Neuron (in vitro differentiated cells): ENCODE data around the gene SLCO4A1.

Experiments used
- H2AFZ ChIP-seq: one replicate; pipeline ENCODE4 v1.6.1; 2013; ENCODE audit warnings: low read depth, mild to moderate bottlenecking, inconsistent platforms, low read length, moderate library complexity
- H3K27me3 ChIP-seq: one replicate; pipeline ENCODE4 v1.6.1; 2013; ENCODE audit warnings: low read length; ENCODE audit not compliant: insufficient read depth
- H3K36me3 ChIP-seq: one replicate; pipeline ENCODE4 v1.6.1; 2013; ENCODE audit warnings: low read length; ENCODE audit not compliant: insufficient read depth
- H3K4me1 ChIP-seq: one replicate; pipeline ENCODE4 v1.6.1; 2013; ENCODE audit warnings: low read length; ENCODE audit not compliant: insufficient read depth
- H3K4me3 ChIP-seq: 2 replicates; pipeline ENCODE4 v1.5.1; 2013; ENCODE audit warnings: mild to moderate bottlenecking, low read length, moderate library complexity
- H3K9me3 ChIP-seq: one replicate; pipeline ENCODE4 v1.6.1; 2013; ENCODE audit warnings: low read length

The SLCO4A1 gene

GRCh38 chr20:62710886-62711702 is 68.8 kb downstream of the SLCO4A1 start:
- no peak overlapping the region for H2AFZ ChIP-seq
- peaks cover 53% of the 10 kb centered on the region for H3K27me3 ChIP-seq
- H3K9me3 ChIP-seq, result no peaks in the 10 kb centered on the region
- no peaks in the 10 kb centered on the region for H3K4me1 ChIP-seq
- H3K36me3 ChIP-seq, result no peaks in the 10 kb centered on the region
- H3K4me3 ChIP-seq, result no peak overlapping the region

- Histone ChIP-seq H2AFZ (no peak overlapping the region), H3K4me1 (no peaks in the 10 kb centered on the region), H3K36me3 (no peaks in the 10 kb centered on the region), H3K9me3 (no peaks in the 10 kb centered on the region), H3K4me3 (no peak overlapping the region), H3K27me3 (peaks cover 51% of the 10 kb centered on the region)
Observed at GRCh38 chr20:62711703-62712101, 69.4 kb downstream of the SLCO4A1 start.

- no peak overlapping the region for H2AFZ ChIP-seq
- H3K9me3 ChIP-seq, result no peaks in the 10 kb centered on the region
- no peak overlapping the region for H3K4me3 ChIP-seq
- H3K36me3 ChIP-seq, result no peaks in the 10 kb centered on the region
- H3K27me3 ChIP-seq, result peaks cover 48% of the 10 kb centered on the region
- H3K4me1 ChIP-seq, result no peaks in the 10 kb centered on the region
Observed at GRCh38 chr20:62712606-62713005, 70.3 kb downstream of the SLCO4A1 start.

- H2AFZ ChIP-seq, result no peak overlapping the region
- H3K4me1 ChIP-seq, result no peaks in the 10 kb centered on the region
- no peak overlapping the region for H3K4me3 ChIP-seq
- peaks cover 40% of the 10 kb centered on the region for H3K27me3 ChIP-seq
- H3K36me3 ChIP-seq, result no peaks in the 10 kb centered on the region
- no peaks in the 10 kb centered on the region for H3K9me3 ChIP-seq
Observed at GRCh38 chr20:62714006-62714405, 71.7 kb downstream of the SLCO4A1 start.

GRCh38 chr20:62714799-62715198 is 72.5 kb downstream of the SLCO4A1 start:
- no peaks in the 10 kb centered on the region for H3K36me3 ChIP-seq

GRCh38 chr20:62715201-62715600 is 72.9 kb downstream of the SLCO4A1 start:
- no peaks in the 10 kb centered on the region for H3K4me1 ChIP-seq
- H3K4me3 ChIP-seq, result no peak overlapping the region
- no peaks in the 10 kb centered on the region for H3K36me3 ChIP-seq
- H3K27me3 ChIP-seq, result peaks cover 28% of the 10 kb centered on the region
- H2AFZ ChIP-seq, result no peak overlapping the region
- H3K9me3 ChIP-seq, result no peaks in the 10 kb centered on the region

More at GRCh38 chr20:62714799-62715198, 72.5 kb downstream of the SLCO4A1 start:
- H3K4me3 ChIP-seq, result no peak overlapping the region
- H2AFZ ChIP-seq, result no peak overlapping the region
- H3K9me3 ChIP-seq, result no peaks in the 10 kb centered on the region
- peaks cover 32% of the 10 kb centered on the region for H3K27me3 ChIP-seq
- H3K4me1 ChIP-seq, result no peaks in the 10 kb centered on the region

GRCh38 chr20:62716198-62716940 is 74.1 kb downstream of the SLCO4A1 start:
- Histone ChIP-seq H3K27me3 (peaks cover 18% of the 10 kb centered on the region), H3K4me1 (no peaks in the 10 kb centered on the region), H3K4me3 (no peak overlapping the region), H3K9me3 (peaks cover 1% of the 10 kb centered on the region), H3K36me3 (no peaks in the 10 kb centered on the region), H2AFZ (no peak overlapping the region)

GRCh38 chr20:62716941-62717310 is 74.6 kb downstream of the SLCO4A1 start:
- Histone ChIP-seq H2AFZ (no peak overlapping the region), H3K36me3 (no peaks in the 10 kb centered on the region), H3K9me3 (peaks cover 6% of the 10 kb centered on the region), H3K27me3 (peaks cover 19% of the 10 kb centered on the region), H3K4me1 (no peaks in the 10 kb centered on the region), H3K4me3 (no peak overlapping the region)

- Histone ChIP-seq H2AFZ (no peak overlapping the region), H3K27me3 (peaks cover 21% of the 10 kb centered on the region), H3K4me1 (no peaks in the 10 kb centered on the region), H3K4me3 (no peak overlapping the region), H3K9me3 (peaks cover 6% of the 10 kb centered on the region), H3K36me3 (no peaks in the 10 kb centered on the region)
Observed at GRCh38 chr20:62717933-62718332, 75.6 kb downstream of the SLCO4A1 start.

GRCh38 chr20:62718546-62718945 is 76.2 kb downstream of the SLCO4A1 start:
- no peak overlapping the region for H2AFZ ChIP-seq
- H3K36me3 ChIP-seq, result no peaks in the 10 kb centered on the region
- peaks cover 6% of the 10 kb centered on the region for H3K9me3 ChIP-seq
- H3K27me3 ChIP-seq, result peaks cover 18% of the 10 kb centered on the region
- H3K4me3 ChIP-seq, result no peak overlapping the region
- H3K4me1 ChIP-seq, result peaks cover 3% of the 10 kb centered on the region

- Histone ChIP-seq H3K9me3 (peaks cover 6% of the 10 kb centered on the region), H2AFZ (no peak overlapping the region), H3K4me1 (peaks cover 3% of the 10 kb centered on the region), H3K4me3 (no peak overlapping the region), H3K27me3 (peaks cover 25% of the 10 kb centered on the region), H3K36me3 (no peaks in the 10 kb centered on the region)
Observed at GRCh38 chr20:62719250-62719935, 77.1 kb downstream of the SLCO4A1 start.
